Measurements from ENCODE around the gene GRIN2A.

- TF ChIP-seq CTCF (IDR thresholded peaks at IDR 0.05) (no peak), POLR2A (IDR thresholded peaks at IDR 0.05) (no peak)
Measured at GRCh38 chr16:9854675-9855074, 327.6 kb downstream of the GRIN2A start.

Measured in gastroesophageal sphincter (tissue), 3 donors.